Caki2 (cell line): ENCODE measurements around the gene MRPS15. TPM values are rescaled to one million over a fixed set of nuclear protein-coding genes. Genes with fewer than 3 reads are reported as not detected.

ENCODE experiments used
- DNase-seq: peaks from one replicate; pipeline ENCODE4 v3.0.0-alpha.2; 2015; ENCODE audit warnings: low read depth
- in situ Hi-C: cut with HindIII; loops from 2 replicates; pipeline ENCODE4 v1.10.0; 2016; ENCODE audit warnings: low sequenced_read_pairs, low pct_unique_long_range_greater_than_20kb, mixed read lengths
- total RNA-seq: library from RNA; depleted of rRNA; stranded (reverse); fragments of >200 nt; shearing (Covaris generic); gene quantifications from 2 replicates; pipeline ENCODE4 v1.2.3, GENCODE V29; 2014; ENCODE audit warnings: low replicate concordance

Gene MRPS15
- total RNA-seq, 1 experiment from 2014 or later, result 88.1 TPM

GRCh38 chr1:36467027-36467410 is 2.8 kb upstream of the MRPS15 start:
- in situ Hi-C loops, result no loop called here

GRCh38 chr1:36466370-36467026 is 2.3 kb upstream of the MRPS15 start:
- DNase-seq, result no peak
- in situ Hi-C loops, result no loop called here

More at GRCh38 chr1:36467027-36467410, 2.8 kb upstream of the MRPS15 start:
- no peak for DNase-seq

GRCh38 chr1:36465731-36466369 is 1.7 kb upstream of the MRPS15 start:
- in situ Hi-C loops, result no loop called here
- no peak for DNase-seq

- no peak for DNase-seq
- in situ Hi-C loops, result no loop called here
Measured at GRCh38 chr1:36464605-36465393, 615 bp upstream of the MRPS15 start.

GRCh38 chr1:36463463-36463802 is 751 bp downstream of the MRPS15 start:
- no peak for DNase-seq
- in situ Hi-C loops, result no loop called here

- in situ Hi-C loops, result no loop called here
- peak; percentile 44 for DNase-seq
Measured at GRCh38 chr1:36458910-36459309, 5.3 kb downstream of the MRPS15 start.

GRCh38 chr1:36457691-36458090 is 6.5 kb downstream of the MRPS15 start:
- in situ Hi-C loops, result no loop called here

GRCh38 chr1:36456391-36456928 is 7.7 kb downstream of the MRPS15 start:
- in situ Hi-C loops, result no loop called here
- no peak for DNase-seq

More at GRCh38 chr1:36457691-36458090, 6.5 kb downstream of the MRPS15 start:
- DNase-seq, result no peak

- in situ Hi-C loops, result no loop called here
- DNase-seq, result no peak
Measured at GRCh38 chr1:36455386-36455785, 8.8 kb downstream of the MRPS15 start.

GRCh38 chr1:36453600-36454388 is 10.4 kb downstream of the MRPS15 start:
- in situ Hi-C loops, result no loop called here
- DNase-seq, result no peak

GRCh38 chr1:36453051-36453450 is 11.1 kb downstream of the MRPS15 start:
- in situ Hi-C loops, result no loop called here
- DNase-seq, result no peak

GRCh38 chr1:36450919-36451305 is 13.3 kb downstream of the MRPS15 start:
- no peak for DNase-seq
- in situ Hi-C loops, result no loop called here

- peak; percentile 93 for DNase-seq
- in situ Hi-C loops, result no loop called here
Measured at GRCh38 chr1:36450270-36450918, 13.8 kb downstream of the MRPS15 start, which contains the start of gene OSCP1. OSCP1 (minus strand) TSS chr1:36450451; CDS start chr1:36450369, 82 bp downstream.

- in situ Hi-C loops, result no loop called here
- DNase-seq, result no peak
Measured at GRCh38 chr1:36448530-36449056, 15.6 kb downstream of the MRPS15 start.

- in situ Hi-C loops, result no loop called here
- no peak for DNase-seq
Measured at GRCh38 chr1:36447450-36447849, 16.7 kb downstream of the MRPS15 start.

- no peak for DNase-seq
- in situ Hi-C loops, result no loop called here
Measured at GRCh38 chr1:36446746-36447145, 17.4 kb downstream of the MRPS15 start.

- no peak for DNase-seq
- in situ Hi-C loops, result no loop called here
Measured at GRCh38 chr1:36446271-36446670, 17.9 kb downstream of the MRPS15 start.

GRCh38 chr1:36443297-36443696 is 20.9 kb downstream of the MRPS15 start:
- DNase-seq, result no peak
- in situ Hi-C loops, result no loop called here
